ENCODE measurements around the gene SF3A2.

Gene SF3A2

DNA sequence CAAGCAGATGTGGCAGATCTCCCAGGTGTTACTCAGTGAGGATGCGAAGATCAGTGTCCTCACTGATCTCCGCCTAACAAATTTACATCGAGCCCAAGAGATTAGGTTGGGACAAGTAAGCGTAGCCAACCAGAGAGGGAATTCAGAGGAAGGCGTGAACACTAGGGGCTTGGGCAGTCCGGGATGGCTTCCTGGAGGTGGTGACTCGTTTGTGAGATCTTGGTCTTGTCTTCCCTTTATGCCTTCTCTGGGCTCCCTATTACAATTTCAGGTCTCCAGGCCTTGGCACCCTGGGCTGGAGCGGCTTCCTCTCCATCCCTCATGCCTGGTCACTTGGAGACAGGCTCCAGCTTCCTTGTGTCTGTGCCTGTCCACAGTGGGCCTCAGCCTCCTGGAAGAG is 6.2 kb downstream of the SF3A2 start:
- no peak for DNase-seq

DNA sequence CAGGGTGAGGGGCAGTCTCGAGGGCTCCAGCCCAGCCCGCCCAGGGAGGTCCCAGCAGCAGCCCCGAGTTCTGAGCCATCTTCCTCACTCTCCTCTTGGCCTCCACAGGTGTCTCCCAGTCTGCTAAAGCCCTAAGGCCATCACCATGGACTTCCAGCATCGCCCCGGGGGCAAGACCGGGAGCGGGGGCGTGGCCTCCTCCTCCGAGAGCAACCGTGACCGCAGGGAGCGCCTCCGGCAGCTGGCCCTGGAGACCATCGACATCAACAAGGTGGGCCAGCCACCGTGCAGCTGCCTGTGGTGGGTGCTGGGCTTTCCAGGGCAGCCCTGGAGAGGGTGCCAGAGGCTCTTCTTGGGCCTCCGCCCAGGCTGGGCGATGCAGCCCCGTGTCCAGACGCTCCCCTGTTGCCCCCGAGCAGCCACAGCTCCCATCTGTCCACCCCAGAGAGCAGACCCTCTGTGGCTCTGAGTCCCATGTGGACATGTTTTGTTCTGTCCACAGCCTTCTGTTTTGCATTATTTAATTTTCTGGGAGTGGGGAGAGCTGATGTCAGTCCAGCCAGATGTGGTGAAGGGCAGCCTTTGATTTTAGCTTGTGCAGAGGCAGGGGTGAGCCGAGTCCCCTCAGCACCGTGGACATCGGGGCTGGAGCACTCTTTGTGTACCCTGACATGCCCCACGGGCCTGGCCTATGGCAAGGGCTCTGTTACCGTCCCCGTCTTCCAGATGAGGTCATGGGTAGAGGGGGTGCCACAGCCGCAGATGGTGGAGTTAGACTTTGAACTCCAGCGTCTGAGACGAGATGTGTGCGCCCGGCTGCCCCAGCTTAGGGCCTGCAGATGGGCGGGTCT is 6.9 kb downstream of the SF3A2 start:
- no peak for DNase-seq

DNA sequence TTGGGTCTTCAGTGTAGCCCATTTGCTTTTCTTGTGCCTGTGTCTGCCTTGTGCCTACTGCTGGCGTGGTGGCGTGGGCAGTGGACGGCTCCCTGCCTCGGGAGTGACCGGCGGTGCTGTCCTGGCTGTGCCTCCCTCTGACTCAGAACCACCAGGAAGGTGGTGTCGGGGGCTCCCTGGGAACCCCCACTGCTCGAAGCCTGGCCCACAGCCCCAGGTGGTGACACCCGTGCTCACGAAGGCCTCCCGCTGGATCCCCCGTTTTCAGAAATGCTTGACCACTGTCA is 7.4 kb downstream of the SF3A2 start:
- DNase-seq, result no peak

DNA sequence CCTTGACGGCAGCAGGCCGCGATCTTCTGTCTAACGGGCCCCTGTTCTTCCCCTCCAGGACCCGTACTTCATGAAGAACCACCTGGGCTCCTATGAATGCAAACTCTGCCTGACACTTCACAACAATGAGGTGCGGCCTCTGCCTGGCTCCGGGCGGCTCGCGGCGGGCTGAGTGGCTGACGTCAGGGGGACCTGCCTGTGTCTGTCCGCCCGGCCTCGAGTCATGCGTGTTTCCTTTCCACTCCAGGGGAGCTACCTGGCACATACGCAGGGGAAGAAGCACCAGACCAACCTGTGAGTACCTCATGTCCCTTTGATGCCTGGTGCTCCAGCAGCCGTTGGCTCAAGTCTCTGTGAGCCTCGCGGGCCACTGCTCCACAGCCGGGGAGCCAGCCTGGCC is 7.9 kb downstream of the SF3A2 start:
- no peak for DNase-seq

DNA sequence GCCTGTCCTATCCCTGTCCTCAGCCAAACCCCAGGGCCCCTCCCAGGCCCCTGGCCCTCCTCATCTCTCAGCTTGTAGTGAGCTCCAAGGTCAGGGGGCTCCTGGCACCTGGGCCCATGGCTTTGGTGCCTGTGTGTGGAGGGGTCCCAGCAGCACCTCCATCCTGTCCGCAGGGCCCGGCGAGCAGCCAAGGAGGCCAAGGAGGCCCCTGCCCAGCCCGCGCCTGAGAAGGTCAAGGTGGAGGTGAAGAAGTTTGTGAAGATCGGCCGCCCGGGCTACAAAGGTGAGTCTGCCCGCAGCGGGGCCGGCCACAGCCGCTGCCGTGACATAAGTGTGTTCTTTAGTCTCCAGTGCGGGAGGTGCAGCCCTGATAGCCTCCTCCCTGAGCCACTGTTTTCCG is 8.6 kb downstream of the SF3A2 start:
- DNase-seq, result no peak

DNA sequence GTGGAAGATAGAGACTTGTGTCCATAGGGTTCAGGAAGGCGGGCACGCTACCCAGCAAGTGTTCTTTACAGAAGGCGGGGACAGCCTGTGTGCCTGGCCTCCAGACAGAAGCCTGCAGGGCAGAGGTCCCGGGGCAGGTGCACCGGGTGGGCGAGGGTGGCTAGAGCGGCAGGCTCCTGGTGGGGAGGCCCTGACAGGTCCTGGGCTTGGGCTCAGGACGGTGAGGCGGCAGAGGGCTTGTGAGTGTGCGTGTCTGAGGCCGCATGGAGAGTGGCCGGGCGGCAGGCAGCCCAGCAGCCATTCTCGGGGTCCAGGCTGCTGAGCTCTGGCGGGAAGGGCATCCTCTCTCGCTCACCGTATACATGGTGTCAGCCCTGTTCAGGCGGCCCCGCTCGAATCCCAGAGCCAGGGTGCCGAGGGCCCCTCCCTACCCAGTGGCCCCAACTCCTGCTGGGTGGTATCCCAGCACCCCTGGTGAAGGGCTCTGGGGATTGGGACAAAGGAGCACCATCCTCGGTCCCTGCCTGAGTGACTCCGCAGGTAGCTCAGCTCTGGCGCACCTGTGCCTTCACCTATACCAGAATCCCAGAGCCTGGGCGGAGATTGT is 9.5 kb downstream of the SF3A2 start:
- no peak for DNase-seq

DNA sequence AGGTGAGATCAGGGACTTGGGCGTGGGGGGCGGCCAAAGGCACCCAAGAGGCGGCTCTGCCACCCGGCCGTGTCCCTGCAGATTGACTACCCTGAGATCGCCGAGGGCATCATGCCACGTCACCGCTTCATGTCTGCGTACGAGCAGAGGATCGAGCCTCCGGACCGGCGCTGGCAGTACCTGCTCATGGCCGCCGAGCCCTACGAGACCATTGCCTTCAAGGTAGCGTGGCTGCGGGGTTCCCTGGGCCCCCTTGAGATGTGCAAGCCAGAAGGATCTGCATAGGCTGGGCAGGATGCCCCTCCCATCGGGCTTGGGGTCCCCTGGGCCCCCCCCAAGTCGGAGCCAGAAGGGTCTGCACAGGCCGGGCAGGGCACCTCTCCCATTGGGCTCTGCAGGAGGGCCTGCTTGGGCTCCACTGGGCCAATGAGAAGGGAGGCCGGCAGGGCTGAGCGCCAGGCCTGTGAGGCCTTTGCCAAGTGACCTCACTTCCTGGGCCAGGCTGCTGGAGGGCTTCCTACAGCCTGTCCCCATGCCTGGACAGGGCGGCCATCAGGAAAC is 10.3 kb downstream of the SF3A2 start:
- DNase-seq, result no peak

DNA sequence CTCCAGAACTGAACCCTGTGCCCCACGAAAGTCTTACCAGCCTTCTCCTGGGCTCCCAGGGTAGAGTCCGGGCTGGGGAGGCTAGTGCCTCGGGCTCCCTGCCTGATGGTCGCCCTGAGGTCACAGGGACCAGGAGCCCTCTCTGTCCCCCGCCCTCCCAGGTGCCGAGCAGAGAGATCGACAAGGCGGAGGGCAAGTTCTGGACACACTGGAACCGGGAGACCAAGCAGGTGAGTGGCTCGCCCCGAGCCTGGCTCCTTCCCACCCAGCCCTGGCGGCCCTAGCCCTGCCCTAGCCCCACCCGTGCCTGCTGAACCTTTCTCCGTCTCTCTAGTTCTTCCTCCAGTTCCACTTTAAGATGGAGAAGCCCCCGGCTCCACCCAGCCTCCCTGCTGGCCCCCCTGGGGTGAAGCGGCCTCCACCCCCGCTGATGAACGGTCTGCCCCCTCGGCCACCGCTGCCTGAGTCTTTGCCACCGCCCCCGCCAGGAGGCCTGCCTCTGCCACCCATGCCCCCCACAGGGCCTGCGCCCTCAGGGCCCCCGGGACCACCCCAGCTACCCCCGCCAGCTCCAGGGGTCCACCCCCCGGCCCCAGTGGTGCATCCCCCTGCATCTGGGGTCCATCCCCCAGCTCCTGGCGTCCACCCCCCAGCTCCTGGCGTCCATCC is 10.9 kb downstream of the SF3A2 start:
- DNase-seq, result no peak

DNA sequence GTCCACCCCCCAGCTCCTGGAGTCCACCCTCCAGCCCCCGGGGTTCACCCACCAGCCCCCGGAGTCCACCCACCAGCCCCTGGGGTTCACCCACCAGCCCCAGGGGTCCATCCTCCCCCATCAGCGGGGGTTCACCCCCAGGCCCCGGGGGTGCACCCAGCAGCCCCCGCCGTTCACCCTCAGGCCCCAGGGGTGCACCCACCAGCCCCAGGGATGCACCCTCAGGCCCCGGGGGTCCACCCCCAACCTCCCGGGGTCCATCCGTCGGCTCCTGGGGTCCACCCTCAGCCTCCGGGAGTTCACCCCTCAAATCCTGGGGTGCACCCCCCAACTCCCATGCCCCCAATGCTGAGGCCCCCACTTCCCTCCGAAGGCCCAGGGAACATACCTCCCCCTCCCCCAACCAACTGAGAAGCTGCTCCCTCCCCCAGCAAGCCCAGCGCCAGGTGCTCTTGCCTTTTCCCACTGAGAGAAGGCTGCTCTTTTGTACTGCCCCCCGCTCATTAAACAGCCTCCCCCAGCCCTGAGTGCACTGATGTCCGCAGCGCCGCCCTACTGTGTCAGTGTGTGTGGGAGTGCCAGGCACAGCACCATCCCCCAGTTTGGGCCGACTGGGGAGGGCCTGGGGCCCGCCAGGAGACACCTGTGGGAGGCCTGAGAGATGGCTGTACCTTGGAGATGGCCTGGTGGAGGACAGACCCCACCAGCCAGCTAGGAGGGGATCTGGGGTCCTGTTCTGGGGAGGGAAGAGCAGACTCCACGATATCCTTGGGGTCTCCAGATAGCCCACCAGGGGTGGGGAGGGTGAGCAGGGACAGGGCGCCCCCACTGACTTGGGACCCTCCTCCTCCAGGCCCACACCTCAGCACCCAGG is 11.7 kb downstream of the SF3A2 start:
- DNase-seq, result no peak

DNA sequence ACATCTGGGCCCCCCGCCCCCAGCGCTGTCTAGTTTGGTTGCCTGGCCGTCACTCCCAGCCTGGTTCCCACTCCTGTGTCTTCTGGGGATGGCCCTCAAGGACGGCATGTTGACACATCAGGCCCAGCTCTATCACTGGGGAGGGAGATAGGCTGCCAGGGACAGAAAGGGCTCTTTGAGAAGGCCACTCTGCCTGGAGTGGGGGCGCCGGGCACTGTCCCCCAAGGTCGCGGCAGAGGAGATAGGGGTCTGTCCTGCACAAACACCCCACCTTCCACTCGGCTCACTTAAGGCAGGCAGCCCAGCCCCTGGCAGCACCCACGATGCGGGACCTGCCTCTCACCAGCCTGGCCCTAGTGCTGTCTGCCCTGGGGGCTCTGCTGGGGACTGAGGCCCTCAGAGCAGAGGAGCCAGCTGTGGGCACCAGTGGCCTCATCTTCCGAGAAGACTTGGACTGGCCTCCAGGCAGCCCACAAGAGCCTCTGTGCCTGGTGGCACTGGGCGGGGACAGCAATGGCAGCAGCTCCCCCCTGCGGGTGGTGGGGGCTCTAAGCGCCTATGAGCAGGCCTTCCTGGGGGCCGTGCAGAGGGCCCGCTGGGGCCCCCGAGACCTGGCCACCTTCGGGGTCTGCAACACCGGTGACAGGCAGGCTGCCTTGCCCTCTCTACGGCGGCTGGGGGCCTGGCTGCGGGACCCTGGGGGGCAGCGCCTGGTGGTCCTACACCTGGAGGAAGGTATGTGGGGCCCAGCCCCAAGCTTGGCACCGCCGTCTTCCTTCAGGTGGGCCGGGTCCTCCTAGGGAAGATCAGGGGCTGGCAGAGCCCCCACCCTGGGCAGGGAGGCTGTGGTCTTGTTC is 12.6 kb downstream of the SF3A2 start, which contains the start of gene AMH:
AMH (plus strand) TSS at position 314 of the 857 bp plus-strand sequence; CDS start at position 324, 10 bp downstream.
- DNase-seq, result no peak

DNA sequence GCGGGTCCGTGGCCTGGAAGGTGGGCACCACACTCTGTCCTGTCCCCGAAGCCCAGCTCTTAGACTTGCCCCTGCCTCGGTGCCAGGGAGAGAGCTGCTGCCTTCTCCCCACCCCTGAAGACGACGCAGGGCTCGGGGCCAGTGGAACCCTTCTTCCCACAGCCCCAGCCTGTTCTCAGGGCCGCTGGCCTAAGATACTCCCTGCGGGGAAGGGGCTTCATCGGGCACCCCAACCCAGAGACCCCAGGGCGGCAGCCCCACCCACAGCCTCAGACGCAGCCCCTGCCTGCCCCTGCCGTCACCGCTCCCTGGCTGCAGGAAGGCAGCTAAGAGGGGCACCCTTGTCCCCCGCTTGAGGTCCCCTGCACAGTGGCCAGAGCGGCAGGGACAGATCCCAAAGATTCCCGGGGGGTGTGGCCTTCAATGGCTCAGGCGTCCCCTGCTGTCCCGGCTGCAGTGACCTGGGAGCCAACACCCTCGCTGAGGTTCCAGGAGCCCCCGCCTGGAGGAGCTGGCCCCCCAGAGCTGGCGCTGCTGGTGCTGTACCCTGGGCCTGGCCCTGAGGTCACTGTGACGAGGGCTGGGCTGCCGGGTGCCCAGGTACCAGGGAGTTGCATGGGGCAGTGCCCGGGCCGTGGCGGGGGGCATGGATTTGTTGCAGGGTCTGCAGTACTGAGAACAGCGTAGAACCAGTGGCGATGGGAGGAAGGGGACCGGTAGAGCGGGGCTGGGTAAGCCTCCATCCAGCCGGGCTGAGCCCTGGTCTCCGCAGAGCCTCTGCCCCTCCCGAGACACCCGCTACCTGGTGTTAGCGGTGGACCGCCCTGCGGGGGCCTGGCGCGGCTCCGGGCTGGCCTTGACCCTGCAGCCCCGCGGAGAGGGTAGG is 13.5 kb downstream of the SF3A2 start:
- DNase-seq, result no peak

DNA sequence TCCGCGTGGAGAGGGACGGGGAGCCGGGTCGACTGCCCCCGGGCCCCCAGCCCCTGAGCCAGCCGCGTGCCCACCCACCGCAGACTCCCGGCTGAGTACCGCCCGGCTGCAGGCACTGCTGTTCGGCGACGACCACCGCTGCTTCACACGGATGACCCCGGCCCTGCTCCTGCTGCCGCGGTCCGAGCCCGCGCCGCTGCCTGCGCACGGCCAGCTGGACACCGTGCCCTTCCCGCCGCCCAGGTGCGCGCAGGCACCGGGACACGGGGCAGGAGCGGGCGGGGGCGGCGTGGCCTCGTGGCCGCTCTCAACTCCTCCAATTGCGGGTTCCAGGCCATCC is 14.1 kb downstream of the SF3A2 start:
- DNase-seq, result no peak

DNA sequence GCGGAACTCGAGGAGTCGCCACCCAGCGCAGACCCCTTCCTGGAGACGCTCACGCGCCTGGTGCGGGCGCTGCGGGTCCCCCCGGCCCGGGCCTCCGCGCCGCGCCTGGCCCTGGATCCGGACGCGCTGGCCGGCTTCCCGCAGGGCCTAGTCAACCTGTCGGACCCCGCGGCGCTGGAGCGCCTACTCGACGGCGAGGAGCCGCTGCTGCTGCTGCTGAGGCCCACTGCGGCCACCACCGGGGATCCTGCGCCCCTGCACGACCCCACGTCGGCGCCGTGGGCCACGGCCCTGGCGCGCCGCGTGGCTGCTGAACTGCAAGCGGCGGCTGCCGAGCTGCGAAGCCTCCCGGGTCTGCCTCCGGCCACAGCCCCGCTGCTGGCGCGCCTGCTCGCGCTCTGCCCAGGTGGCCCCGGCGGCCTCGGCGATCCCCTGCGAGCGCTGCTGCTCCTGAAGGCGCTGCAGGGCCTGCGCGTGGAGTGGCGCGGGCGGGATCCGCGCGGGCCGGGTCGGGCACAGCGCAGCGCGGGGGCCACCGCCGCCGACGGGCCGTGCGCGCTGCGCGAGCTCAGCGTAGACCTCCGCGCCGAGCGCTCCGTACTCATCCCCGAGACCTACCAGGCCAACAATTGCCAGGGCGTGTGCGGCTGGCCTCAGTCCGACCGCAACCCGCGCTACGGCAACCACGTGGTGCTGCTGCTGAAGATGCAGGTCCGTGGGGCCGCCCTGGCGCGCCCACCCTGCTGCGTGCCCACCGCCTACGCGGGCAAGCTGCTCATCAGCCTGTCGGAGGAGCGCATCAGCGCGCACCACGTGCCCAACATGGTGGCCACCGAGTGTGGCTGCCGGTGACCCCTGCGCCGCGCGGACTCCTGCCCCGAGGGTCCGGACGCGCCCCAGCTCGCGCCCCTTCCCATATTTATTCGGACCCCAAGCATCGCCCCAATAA is 14.8 kb downstream of the SF3A2 start:
- no peak for DNase-seq

DNA sequence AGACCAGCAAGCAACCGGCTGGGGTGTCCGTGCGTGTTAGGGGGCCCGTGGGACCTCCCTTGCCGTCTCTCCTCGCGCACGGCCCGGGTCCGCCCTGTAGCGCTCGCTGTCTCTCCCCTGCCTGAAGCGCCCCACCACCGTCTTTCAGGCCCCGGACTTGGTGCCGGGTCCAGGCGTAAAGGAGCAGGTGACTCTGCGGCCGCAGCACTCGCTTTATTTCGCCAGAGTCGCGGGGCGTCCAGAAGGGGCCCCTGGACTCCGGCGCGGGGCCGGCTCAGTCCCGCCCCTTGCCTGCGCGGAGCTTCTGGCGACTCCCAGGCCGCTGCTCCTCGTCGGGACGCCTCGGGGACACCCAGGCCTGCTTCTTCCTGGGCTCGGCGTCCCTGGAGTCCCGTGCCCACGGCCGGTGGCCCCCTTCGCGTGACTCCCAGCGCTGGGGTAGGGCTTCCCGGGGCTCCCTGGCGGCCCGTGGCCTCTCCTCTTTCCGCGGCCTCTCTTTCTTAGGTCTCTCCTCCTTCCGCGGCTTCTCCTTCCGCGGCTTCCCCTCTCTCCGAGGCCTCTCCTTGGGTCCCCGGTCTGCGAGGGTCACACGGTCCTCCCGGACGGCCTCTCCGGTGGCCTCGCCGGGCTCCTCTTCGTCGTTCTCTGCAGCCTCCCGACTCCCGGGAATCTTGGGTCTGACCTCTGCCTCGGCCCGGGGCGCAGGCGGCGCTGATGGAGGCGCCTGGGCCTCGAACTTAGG is 15.6 kb downstream of the SF3A2 start:
- DNase-seq, result no peak

DNA sequence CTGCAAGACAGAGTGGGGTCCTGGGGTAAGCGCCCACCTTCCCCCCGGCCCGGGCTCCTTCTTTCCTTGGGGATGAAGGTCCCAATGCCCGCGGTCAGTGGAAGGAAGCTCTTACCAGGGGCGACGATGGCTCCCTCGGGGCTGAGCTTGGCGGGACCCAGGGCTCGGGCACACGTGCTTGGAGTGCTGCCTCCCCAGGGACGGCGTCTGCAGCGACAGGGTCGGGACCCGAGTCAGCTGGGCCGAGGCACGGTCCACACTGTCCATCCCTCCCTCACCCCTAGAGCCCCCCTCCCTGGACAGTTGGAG is 16.1 kb downstream of the SF3A2 start:
- DNase-seq, result no peak

DNA sequence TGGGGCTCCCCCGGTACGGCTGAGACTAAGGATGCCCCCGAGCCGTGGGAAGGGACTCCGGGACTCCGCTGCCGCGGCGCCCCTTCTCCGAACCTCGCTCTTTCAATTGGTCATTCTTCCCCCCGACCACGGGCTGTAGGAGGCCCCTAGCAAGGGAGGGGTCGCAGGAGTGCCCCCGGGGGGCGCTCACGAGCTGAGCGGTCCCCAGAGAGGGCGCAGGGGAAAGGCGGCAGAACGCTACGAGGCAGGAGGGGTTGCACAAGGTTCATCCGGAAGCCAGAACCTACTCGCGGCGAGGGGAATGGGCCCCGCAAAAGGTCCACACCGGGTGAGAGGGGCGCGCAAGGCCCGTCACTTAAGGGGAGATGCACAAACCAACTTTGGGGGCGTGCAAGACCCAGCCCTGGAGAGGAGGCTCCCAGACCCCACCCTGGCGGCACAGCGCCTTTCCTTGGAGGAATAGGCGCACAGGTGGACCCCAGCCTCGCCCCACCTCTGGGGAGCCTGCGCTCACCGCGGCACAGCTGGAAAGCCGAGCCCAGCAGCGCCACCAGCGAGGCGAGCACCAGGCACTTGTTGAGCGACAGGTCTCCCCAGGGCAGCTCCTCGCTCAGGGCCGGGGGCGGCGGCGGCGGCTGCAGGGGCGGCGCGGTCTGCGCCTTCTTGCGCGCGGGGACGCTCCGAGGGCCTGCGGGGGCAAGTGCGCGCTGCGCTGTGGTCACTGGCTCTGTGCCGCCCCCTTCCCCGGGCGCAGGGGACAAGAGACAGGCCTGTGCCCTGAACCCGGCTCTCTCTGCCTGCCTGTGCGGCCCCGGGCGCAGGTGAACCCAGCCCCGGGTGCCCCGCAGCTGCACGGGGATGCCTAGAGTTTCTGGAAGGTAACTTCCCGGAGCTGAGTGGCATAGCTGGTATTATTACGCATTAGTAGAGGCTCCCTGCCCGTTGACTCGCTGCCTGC is 16.8 kb downstream of the SF3A2 start:
- DNase-seq, result peak; percentile 61

DNA sequence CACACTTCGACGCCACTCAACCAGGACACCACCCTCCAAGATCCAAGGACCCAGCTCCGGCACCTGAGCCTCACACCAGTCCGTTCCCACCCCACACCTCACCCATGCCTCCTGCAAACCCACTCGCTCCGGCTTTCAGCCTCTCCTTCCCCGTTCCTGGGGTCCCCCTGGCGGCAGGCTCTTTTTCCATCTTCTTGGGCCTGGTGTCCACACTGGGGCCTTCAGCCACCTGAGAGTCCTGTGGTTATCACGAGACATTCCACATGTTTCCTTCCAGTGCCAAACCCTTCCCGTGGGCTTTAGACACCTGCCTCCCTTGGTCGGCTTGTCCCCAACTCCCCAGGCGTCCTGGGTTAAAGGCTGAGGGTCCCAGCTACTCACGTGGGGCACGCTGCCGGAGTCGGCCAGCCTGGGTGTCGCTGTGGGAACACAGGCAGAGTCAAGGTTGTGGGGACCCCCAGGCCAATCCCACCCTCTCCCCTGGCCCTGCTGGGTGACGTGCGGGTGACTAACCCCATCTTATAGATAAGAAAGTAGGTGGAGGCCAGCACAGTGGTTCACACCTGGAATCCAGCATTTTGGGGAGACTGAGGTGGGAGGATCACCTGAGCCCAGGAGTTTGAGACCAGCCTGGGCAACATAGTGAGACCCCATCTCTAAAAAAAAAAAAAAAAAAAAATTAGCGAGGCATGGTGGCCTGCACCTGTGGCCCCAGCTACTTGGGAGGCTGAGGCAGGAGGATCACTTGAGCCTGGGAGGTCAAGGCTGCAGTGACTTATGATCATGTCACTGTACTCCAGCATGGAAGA is 17.6 kb downstream of the SF3A2 start:
- no peak for DNase-seq

Measured in CD4-positive, alpha-beta T cell treated with Interleukin-12 subunit alpha and Interleukin-12 subunit beta, for 1 hour (primary cell).